Stimulated activated naive CD8-positive, alpha-beta T cell treated with anti-CD3 and anti-CD28 coated beads, Interleukin-15, Interleukin-2, amounts not matched to agents 100 U/mL and 50 U/mL, for 24 hours (primary cell): ENCODE measurements around the gene MUC22.
"Not testable (repeated sequence)": the region's sequence is repeated elsewhere in the genome, so short reads cannot be mapped to it uniquely, and the experiment has no call there.

Experiments
- ATAC-seq: fragments of 150-1000 bp; cut with Tn5 transposase; one replicate; pipeline ENCODE4 v1.10.0; 2021
- DNase-seq: peaks from one replicate; pipeline ENCODE4 v3.0.0; 2021

The MUC22 gene

DNA sequence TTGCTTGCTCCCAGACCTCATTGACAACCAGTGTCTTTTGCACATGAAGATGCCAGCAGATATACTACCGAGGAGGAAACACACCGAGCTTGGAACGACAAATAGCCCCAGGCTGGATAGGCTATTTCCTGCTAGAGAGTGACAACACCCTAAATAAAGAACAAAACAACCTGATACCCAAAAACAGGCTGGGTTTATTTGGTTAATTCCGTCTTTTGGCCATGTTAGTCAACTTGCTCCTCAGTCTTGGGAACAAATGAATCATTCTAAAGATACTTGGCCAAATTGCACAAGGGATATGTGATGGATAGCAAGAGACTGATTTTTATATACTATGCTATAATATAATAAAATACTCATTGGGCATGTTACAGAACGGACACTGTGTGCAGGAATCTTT is 11.5 kb upstream of the MUC22 start:
- no peak for DNase-seq

DNA sequence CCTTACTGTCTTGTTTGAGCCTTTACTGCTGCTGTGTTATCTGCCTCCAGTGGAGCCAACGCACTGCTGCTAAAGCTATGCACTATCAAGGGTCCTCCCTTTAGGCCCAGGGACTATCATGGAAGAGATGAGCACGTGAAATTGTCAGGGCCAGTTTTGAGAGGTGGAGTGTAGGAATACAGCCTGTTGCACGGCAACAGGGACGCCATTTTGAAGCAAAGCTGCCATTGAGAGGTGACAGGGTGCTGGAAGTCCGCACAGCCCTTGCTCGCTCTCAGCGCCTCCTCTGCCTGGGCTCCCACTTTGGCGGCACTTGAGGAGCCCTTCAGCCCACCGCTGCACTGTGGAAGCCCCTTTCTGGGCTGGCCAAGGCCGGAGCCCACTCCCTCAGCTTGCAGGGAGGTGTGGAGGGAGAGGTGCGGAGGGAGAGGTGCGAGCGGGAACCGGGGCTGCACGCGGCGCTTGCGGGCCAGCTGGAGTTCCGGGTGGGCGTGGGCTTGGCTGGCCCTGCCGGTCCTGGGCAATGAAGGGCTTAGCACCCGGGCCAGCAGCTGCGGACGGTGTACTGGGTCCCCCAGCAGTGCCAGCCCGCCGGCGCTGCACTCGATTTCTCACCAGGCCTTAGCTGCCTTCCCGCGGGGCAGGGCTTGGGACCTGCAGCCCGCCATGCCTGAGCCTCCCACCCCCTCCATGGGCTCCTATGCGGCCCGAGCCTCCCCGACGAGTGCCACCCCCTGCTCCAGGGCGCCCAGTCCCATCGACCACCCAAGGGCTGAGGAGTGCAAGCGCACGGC is 10.0 kb upstream of the MUC22 start:
- ATAC-seq, result not testable (repeated sequence)

More for the DNA sequence above, 11.5 kb upstream of the MUC22 start:
- ATAC-seq, result no peak

DNA sequence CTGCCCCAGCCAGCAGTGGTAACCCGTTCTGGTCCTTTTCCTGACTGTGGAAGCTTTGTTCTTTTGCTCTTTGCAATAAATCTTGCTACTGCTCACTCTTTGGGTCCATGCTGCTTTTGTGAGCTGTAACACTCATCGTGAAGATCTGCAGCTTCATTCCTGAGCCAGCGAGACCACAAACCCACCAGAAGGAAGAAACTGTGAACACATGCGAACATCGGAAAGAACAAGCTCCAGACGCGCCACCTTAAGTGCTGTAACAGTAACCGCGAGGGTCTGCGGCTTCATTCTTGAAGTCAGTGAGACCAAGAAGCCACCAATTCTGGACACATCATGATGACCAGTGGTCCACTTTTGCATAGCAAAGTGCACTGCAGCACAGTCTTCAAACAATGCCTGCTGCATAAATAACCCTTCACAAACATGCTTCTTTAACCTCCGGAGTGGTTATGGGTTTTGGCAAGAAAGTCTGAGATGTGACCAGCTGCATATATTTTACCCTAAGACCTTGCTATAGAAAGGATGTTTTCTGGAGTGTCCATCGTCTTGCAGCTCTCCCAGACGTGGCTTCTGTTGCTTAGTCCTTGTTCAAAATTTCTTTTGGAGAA is 8.9 kb upstream of the MUC22 start:
- no peak for ATAC-seq
- no peak for DNase-seq

More for the DNA sequence above, 10.0 kb upstream of the MUC22 start:
- DNase-seq, result not testable (repeated sequence)

DNA sequence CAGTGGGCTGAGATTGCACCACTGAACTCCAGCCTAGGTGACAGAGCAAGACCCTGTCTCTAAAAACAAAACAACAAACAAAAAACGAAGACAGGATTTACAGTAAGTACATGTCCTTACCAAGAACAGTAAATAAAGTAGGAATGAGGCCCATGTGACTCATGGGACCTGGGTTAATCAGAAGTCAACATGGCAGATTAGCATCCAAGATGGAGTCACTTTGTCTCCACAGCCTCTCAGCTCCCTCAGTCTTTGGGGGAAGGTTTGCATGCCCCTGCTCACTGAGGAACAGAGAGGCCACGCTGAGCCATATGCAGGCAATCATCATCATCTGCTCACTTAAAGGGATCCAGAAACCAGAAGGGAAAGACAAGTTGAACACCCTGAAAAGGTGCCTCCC is 7.8 kb upstream of the MUC22 start:
- no peak for ATAC-seq
- DNase-seq, result no peak

DNA sequence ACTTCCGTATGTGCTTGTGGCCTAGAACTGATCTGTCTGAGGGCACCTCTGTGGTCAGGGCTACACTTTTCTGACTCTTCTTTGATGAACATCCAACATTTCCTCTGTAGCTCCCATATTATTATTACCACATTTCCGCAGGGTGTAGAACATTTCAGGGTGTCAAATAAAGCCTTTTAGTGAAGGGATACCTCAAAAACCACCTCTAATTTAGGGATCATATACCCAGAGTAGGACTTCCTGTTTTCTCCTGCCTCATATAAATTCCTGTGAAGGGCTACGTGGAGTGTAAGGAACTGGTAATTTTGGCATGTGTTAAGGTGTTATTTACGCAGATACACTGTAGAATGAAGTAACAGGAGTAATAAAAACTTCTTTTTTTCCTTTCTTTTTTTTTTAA is 5.5 kb upstream of the MUC22 start:
- DNase-seq (no peak), ATAC-seq (no peak)

DNA sequence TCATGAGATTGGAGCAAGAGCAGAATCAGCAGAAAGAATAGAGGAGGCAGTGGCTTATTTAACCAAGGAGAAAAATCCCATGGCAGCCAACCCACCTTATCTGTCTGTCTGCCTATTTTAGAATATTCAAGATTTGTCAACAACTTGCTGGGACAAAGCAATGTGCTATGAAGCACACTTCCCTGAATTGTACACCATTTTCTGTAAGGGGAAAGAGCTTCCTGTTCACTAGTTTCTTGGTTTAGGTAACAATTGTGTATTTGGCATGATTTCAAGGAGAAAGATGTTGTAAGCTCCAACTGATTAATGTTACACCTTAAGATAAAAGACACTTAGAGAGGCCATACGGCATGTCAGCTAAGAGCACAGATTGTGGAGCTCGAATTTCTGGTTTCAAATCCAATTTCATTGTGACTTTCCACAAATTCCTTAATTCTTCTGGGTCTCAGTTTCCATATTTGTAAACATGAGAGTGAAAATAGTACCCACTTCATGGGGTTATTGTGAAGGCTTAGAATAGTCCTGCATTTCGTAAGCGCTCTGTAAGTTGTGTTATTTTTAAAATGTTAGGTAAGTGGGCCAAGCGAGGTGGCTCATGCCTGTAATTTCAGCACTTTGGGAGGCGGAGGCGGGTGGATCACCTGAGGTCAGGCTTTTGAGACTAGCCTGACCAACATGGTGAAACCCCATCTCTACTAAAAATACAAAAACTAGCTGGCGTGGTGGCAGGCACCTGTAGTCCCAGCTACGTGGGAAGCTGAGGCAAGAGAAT is 4.8 kb upstream of the MUC22 start:
- no peak for ATAC-seq
- DNase-seq, result no peak

DNA sequence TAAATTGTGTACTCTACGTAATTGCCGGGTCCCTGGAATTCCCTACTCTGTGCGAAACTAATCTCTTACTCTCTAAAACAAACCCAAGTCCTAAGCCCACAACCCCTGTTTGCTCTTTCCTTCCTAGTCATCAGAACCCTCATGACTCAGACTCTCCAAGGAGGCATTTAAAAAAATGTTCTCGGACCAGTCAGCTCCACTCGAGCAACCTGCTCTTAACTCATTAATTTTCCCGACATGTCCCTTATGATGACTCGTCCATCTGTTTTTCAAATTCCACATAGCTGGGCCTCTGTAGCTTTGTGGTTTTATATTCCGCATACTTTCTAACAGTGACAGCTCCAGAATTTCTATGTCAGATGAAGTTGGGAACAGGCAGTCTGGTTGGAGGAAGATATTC is 2.6 kb upstream of the MUC22 start:
- ATAC-seq (peak; percentile 29), DNase-seq (no peak)

DNA sequence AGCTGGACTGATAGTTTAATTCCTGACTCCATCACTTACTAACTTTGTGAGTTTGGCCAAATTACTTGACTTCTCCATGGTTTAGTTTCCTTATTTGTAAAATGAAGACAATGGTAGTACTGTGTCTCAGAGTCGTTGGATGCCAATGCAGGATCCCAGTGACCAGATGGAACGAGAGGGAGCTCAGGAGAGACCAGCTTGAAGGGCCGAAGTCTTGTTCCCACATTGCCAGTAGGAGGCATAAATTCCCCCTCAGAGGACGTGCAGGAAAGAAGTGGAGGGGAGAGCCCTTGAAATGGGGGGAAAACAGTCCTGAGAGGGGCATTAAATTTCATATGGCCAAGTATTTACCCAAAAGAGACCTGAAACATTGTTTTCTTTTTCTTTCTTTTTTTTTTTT is 2.1 kb upstream of the MUC22 start:
- ATAC-seq, result no peak
- no peak for DNase-seq

DNA sequence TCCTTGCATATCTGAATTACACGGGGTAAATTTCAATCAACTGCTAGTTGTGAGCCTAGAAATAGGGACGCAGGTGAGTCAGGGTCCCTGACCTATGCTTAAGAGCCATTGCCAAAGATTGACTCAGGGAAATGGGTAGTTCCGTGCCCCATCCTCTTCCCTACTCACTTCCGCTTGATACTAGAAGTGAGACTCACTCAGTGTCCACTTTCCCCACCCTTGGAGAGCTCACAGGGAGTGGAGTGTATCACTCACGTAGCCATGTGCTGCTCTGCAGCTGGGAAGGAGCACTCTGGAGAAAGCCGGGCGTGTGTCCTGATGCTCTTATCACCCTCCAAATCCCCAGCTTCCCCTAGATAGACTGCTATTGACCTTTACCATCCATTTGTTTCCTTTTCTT is 543 bp upstream of the MUC22 start:
- DNase-seq (no peak), ATAC-seq (no peak)

DNA sequence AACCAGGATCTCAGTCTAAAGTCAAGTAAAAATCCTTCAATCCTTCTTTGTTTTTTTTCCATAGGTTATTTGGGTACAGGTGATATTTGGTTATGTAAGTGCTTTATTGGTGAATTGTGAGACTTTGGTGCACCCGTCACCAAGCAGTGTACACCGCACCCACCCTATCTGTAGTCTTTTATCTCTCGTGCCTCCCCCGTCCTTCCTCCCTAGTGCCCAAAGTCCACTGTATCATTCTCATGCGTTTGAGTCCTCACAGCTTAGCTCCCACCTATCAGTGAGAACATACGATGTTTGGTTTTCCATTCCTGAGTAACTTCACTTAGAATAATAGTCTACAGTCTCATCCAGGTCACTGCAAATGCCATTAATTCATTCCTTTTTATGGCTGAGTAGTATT is 879 bp downstream of the MUC22 start:
- DNase-seq (no peak), ATAC-seq (no peak)

DNA sequence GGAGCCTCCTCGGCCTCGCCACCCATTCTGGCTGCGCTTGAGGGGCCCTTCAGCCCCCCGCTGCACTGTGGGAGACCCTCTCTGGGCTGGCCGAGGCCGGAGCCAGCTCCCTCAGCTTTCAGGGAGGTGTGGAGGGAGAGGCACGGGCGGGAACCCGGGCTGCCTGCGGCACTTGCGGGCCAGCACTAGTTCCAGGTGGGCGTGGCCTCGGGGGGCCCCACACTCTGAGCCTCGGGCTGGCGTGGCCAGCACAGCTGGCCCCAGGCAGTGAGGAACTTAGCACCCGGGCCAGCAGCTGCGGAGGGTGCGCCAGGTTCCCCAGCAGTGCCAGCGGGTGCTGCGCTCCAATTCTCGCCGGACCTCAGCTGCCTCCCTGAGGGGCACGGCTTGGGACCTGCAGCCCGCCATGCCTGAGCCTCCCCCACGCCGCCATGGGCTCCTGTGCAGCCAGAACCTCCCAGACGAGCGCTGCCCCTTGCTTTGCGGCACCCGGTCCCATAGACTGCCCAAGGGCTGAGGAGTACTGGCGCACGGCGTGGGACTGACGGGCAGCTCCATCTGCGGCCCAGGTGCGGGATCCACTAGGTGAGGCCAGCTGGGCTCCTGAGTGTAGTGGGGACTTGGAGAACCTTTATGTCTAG is 6.5 kb downstream of the MUC22 start:
- ATAC-seq (no peak), DNase-seq (no peak)

DNA sequence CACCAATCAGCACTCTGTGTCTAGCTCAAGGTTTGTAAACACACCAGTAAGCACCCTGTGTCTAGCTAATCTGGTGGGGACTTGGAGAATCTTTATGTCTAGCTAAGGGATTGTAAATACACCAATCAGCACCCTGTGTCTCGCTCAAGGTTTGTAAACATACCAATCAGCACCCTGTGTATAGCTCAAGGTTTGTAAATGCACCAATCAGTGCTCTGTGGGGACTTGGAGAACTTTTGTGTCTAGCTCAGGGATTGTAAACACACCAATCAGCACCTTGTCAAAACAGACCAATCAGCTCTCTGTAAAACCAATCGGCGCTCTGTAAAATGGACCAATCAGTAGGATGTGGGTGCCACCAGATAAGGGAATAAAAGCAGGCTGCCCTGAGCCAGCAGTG is 7.2 kb downstream of the MUC22 start:
- DNase-seq, ATAC-seq: not testable (repeated sequence)

DNA sequence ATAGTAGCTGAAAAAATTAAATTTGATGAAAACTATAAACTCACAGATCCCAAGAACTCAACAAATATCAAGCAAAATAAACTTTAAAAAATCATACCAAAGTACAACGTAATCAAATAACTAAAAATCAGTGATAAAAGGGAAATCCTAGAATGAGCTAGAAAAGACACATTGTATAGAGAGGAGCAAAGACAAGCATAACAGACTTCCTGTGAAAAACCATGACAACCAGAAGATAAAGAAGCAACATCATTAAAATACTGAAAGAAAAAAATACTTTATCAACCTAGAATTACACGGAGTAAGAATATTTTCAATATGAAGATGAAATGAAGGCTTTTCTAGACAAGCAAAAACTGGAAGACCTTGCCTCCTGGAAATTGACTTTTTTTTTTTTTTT is 9.8 kb downstream of the MUC22 start:
- ATAC-seq (no peak), DNase-seq (no peak)

DNA sequence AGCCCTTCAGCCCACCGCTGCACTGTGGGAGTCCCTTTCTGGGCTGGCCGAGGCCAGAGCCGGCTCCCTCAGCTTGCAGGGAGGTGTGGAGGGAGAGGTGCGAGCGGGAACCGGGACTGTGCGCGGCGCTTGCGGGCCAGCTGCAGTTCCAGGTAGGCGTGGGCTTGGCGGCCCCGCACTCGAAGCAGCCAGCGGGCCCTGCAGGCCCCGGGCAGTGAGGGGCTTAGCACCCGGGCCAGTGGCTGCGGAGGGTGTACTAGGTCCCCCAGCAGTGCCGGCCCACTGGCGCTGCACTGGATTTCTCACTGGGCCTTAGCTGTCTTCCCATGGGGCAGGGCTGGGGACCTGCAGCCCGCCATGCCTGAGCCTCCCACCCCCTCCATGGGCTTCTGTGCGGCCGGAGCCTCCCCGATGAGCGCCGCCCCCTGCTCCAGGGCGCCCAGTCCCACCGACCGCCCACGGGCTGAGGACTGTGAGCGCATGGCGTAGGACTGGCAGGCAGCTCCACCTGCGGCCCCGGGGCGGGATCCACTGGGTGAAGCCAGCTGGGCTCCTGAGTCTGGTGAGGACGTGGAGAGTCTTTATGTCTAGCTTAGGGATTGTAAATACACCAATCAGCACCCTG is 10.5 kb downstream of the MUC22 start:
- ATAC-seq, DNase-seq: not testable (repeated sequence)

DNA sequence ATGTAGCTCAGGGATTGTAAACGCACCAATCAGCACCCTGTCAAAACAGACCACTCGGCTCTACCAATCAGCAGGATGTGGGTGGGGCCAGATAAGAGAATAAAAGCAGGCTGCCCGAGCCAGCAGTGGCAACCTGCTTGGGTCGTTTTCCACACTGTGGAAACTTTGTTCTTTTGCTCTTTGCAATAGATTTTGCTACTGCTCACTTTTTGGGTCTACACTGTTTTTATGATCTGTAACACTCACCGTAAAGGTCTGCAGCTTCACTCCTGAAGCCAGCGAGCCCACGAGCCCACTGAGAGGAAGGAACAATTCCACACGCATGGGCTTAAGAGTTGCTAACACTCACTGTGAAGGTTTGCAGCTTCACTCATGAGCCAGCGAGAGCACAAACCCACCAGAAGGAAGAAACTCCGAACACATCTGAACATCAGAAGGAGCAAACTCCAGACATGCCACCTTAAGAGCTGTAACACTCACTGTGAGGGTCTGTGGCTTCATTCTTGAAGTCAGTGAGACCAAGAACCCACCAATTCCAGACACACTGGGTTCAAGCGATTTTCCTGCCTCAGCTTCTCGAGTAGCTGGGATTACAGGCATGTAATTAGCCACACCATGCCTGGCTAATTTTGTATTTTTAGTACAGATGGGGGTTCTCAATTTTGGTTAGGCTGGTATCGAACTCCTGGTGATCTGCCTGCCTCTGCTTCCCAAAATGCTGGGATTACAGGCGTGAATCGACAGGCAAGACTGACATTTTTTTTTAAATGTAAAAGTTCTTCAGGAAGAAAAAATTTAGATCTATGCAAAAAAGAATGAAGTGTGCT is 11.6 kb downstream of the MUC22 start:
- not testable (repeated sequence) for DNase-seq, ATAC-seq

DNA sequence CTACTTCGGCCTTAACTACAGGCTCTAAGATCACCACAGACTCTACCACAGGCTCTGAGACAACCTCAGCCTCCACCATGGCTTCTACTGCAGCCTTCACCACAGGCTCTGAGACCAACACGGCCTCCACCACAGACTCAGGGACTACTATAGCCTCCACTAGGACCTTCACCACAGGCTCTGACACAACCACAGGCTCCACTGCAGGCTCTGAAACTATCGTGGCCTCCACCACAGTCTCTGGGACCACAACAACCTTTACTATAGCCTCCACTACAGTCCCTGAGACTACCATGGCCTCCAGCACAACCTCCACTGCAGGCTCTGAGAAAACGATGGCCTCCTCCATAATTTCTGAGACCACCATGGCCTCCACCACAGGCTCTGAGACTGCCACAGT is 15.3 kb downstream of the MUC22 start:
- DNase-seq (no peak), ATAC-seq (no peak)

DNA sequence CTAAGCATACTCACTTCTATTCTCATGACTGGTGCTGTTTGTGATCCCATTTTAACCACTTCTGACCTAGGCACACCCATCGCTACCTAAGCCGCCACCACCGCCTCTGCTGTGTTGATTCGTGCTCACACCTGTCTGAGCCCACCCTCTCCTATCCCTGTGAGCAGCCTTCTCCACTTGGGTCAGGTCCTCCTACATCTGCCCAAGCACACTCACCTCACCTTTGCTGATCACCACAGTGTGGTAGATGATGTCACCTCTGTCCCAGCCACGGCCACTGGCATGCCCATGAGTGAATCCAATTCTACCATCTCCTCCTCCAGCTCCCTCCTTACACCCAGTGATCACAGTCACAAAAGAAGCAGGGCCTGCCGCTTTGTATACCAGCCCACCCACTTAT is 20.8 kb downstream of the MUC22 start:
- ATAC-seq (peak; percentile 78), DNase-seq (peak; percentile 23)

DNA sequence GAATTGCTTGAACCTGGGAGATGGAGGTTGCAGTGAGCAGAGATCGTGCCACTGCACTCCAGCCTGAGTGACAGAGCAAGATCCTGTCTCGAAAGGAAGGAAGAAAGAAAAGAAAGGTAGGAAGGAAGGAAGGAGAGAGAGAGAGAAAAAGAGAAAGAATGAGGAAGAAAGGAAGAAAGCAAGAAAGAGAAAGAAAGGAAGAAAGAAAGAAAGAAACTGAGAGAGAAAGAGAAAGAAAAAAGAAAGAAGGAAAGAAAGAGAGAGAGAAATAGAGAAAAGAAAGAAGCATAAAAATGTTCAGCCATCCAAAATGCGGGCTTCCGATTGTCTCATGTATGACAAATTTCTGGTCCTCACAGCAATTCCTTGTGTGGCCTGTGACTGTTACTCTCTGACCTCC is 22.8 kb downstream of the MUC22 start:
- DNase-seq (no peak), ATAC-seq (no peak)

DNA sequence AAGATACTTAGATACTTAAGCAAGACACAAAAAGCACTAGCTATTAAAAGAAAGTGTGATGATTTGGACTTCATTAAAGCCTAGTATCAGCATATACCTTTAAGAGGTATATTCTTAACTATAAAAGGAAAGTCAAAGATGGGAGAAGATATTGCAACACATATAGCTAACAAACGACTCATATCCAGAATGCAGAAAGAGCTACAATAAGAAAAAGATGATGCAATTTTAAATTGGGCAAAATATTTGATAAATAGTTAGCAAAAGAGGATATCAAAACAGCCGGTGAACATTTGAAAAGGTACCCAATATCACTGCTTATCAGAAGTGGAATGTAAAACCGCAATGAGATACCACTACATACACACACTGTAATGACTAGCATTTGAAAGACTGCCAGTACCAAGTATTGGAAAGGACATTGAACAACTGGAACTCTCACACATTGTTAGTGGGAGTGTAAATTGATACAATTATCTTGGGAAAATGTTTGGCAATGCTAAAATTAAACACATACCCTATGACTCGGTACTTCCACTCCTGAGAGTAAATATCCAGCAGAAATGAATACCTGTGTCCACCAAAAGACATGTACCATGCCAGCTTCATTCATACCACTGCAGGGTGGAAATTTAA is 25.7 kb downstream of the MUC22 start:
- ATAC-seq (no peak), DNase-seq (no peak)

DNA sequence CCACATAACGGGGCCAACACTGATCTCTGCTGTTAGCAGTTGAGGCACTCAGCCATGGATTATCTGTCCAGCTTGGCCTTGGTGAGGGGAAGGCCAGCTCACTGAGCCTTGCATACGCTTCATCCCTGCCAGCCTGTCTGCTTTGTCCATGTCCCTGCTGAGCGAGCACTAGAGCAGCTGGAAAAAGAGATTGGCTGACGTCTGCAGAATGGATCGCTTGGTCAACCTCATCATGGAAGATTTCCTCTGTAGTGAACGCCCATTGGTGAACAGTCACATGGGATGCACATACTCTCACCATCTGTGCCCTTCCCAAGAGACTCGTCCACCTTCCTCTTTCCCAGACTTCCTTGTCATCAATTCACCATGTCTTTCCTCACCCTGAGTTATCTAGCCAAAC is 26.9 kb downstream of the MUC22 start:
- ATAC-seq (no peak), DNase-seq (no peak)

DNA sequence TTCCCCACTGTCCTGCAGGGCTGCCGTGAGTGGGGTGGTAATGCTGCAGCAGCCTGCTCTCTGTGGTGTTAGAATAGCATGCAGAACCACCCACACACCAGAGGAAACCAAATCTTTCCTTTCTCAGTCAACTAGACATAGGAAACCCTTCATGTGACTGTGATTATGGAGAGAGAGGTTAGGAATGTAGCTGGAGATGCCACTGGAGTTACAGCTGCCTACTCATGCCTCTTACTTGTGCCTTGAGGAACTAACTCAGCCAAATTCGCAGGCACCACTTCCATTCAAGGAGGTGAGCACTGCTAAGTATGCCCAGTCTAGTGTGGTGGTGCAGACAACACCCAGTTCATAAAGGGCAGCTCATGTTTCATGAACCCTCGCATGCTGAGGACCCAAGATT is 27.4 kb downstream of the MUC22 start:
- ATAC-seq (no peak), DNase-seq (no peak)
